Measurements from ENCODE around the gene B4GALNT4.
"Not testable (repeated sequence)": the region's sequence is repeated elsewhere in the genome, so short reads cannot be mapped to it uniquely, and the experiment has no call there.

B4GALNT4 gene

DNA sequence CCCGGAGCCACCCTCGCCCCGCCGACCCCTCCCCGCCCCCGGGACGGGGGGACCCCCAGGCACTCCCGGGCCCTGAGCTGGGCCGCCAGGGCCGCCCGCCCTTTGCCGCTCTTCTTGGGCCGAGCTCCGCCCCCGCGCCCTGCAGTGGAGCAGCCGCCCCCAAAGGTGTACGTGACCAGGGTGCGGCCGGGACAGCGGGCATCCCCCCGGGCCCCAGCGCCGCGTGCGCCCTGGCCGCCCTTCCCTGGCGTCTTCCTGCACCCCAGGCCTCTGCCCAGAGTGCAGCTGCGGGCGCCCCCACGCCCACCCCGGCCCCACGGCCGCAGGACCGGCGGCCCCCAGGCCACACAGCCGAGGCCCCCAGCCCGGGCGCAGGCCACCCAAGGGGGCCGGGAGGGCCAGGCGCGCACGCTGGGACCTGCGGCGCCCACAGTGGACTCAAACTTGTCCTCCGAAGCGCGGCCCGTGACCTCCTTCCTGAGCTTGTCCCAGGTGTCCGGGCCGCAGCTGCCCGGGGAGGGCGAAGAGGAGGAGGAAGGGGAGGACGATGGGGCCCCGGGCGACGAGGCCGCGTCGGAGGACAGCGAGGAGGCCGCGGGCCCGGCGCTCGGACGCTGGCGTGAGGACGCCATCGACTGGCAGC lies 7.4 kb downstream of the B4GALNT4 start:
- DNase-seq, result no peak

GRCh38 chr11:377174-377865 lies 8.0 kb downstream of the B4GALNT4 start:
- DNase-seq, result no peak

- no peak for DNase-seq
Measured at GRCh38 chr11:377883-378500, 8.7 kb downstream of the B4GALNT4 start.

GRCh38 chr11:379205-380094 lies 10.2 kb downstream of the B4GALNT4 start:
- DNase-seq, result no peak

GRCh38 chr11:380095-380480 lies 10.8 kb downstream of the B4GALNT4 start:
- no peak for DNase-seq

DNA sequence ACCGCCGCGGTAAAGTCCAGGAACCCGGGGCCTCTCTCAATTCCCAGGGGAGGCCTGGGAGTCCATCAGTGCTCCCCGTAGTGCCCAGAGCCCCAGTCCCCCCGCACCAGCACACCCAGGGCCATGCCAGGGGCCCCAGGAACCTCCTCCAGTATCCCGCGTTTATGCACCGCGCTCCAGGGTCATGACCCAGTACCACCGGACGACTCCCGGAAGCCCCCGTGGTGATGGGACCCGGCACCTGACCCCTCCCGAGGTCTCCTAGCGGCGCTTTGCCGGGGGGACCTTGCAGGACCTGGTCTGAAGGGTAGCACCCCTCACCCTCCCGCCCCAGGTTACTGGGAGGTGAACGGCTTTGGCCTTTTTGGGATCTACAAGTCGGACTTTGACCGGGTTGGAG lies 11.2 kb downstream of the B4GALNT4 start:
- no peak for DNase-seq

DNA sequence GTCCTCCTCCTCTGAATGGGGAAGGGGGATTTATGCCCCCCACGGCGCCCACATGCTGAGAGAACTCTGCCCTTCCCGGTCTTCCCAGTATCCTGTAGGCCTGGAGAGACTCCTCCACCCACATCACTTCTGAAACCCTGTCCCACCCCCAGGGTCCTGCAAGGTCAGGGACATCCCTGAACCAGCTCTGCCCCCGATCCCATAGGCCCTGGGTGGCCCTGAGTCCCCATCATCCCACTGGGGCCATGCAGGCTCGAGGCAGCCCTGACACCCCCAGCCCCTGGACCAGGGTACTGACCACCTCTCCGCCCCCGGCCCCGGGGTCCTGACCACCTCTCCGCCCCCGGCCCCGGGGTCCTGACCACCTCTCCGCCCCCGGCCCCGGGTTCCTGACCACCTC lies 11.7 kb downstream of the B4GALNT4 start:
- no peak for DNase-seq

- no peak for DNase-seq
Measured at GRCh38 chr11:381501-382072, 12.3 kb downstream of the B4GALNT4 start.

- no peak for DNase-seq
Measured at GRCh38 chr11:382081-382629, 12.9 kb downstream of the B4GALNT4 start.

- DNase-seq, result no peak
Measured at GRCh38 chr11:383431-383830, 14.1 kb downstream of the B4GALNT4 start.

DNA sequence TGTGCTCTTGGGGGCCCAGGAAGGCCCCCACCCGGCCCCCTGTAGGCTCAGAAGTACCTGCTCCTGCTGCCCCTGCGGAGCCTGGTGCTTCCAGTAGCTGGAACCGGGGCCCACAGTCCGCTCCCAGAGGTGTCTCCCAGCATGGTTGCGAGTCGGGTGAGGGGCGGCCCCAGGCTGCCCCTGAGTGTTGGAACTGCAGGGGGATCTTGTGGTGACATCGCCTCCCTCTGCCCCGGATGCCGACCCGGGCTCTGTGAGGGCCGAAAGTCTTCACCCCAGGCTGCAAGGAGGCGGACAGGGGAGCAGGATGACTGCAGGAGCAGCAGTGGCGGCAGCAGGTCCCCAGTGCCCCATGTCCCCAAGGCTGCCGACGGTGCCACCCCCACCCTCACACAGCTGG lies 15.2 kb downstream of the B4GALNT4 start:
- no peak for DNase-seq

DNA sequence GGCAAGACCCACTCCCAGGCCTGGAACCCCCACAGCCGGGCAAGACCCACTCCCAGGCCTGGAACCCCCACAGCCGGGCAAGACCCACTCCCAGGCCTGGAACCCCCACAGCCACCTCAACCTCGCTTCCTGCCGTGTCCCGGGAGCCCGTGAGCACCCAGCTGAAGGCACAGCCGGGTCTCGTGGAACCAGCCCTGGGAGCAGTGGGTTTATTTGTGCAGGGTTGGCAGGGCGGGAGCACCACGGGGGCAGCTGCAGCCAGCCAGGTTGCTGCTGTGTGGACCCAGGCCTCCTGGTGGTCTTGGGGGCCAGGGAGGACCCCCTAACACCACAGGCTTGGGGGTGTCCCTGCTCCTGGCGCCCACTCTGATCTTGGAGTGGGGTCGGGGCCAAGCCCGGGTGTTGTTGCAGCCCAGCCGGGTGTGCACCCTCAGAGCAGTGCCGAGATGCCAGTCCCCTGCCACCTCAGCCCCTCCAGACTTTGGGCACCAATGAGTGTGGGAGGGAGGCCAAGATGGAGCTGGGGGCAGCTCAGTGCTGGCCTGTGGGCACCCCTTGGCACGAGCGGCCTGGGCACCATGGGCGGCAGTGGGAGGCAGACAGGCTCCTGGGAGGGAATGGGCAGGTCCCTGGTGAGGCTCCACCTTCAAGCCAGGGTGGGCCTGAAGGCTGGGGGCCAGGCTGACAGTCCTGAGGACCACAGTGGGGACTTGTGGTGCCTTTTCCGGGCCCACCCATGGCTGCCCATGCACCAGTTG lies 16.5 kb downstream of the B4GALNT4 start:
- DNase-seq, result no peak

DNA sequence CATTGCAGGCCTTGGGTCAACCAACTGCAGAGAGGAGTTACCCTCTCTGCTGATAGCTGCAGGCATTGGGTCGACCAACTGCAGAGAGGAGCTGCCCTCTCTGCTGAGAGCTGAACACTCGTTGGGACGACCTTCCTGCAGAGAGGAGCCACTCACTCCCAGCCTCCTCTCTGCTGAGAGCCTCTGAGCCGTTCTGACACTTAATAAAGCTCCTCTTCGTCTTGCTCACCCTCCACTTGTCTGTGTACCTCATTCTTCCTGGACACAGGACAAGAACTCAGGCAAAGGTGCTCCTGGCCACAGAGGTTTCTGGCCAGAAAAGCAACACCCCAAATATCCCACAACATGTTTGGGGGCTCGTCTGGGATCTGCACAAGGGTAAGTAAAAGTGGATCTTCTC lies 17.2 kb downstream of the B4GALNT4 start:
- DNase-seq, result no peak

DNA sequence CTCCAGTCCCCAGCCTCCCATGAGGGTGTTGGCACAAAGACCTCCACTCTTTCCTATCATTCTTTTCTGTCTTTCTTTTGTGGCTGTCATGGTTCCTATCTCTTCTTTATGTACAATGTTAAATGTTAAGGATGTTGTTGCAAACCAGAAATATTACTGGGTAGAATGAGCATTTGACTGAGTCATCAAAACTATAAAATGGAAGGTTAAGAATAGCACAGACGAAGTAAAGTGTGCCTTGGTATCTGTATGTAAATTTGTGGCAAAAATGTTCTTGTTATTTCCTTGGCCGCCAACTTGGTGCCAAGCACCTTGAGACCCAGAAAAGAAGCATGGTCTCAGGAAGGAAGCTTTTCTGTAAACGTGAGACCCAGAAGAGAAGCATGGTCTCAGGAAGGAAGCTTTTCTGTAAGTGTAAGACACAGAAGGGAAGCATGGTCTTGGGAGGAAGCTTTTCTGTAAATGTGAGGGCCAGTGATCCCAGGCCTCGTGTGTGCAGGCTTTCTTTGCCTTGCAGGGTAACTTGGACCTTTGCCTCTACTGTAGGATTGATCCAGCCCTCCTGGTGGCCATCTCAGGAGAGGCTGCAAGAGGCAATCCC lies 18.0 kb downstream of the B4GALNT4 start:
- no peak for DNase-seq

GRCh38 chr11:389369-389768 lies 20.1 kb downstream of the B4GALNT4 start:
- DNase-seq, result not testable (repeated sequence)

DNA sequence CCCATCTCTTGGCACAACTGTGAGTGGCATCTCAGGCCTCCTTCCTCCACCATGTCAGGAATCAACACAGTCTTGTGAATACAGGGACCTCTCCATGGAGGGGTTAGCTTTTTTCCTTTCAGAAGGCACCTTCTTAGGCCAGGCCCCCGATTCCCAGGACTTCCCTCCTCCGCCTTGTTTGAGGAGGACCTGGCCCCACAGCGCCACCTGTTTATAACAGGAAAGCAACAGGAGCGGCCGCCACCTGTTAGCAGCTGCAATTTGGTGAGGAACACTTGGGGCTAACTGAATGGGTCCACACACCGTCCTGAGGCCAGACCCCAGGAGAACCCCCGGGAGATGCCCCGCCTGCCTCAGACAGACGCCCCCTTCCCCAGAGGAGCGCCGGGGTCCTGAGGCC lies 20.9 kb downstream of the B4GALNT4 start:
- DNase-seq, result no peak

DNA sequence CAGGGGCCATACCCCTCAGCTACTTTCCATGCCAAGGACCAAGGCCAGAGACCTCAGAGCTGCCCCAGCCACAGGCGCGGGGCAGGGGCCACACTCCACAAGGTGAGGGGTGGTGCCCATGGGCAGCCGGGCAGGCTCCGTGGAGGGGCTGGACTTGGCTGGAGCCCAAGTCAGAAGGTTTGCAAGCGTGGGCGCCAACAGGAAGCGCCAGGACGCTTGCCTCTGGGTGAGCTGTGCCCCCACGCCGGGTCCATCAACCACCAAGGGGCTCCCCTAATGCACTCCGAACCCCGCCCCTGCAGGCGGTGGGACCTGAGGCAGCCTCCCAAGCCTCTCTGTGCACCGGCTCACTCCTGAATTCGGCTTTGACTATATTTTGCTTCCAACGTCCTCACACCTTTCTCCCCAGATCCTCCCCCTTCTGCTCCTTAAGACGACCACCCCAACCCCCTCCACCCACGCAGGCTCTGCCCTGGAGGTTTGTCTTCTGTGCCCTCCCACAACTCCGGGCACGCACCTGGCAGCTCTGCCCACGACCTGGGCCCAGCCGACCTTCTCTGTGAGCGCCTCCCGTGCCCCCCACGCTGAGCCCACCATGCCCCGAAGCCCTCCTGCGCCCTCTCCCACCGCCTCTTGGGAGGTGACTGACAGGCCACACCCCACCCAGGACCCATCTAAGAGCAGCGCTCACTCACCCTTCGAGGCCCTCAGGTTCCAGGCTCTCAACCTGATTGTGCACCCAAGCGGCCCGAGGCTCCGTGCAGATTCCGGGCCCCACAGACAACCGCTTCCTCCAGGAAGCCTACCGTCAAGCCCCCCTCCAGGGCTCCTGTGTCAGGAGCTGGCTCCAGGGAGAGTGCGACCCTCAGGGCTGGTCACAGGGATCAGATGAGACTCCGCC lies 22.1 kb downstream of the B4GALNT4 start:
- DNase-seq, result no peak

GRCh38 chr11:392102-392777 lies 22.9 kb downstream of the B4GALNT4 start:
- DNase-seq, result no peak

DNA sequence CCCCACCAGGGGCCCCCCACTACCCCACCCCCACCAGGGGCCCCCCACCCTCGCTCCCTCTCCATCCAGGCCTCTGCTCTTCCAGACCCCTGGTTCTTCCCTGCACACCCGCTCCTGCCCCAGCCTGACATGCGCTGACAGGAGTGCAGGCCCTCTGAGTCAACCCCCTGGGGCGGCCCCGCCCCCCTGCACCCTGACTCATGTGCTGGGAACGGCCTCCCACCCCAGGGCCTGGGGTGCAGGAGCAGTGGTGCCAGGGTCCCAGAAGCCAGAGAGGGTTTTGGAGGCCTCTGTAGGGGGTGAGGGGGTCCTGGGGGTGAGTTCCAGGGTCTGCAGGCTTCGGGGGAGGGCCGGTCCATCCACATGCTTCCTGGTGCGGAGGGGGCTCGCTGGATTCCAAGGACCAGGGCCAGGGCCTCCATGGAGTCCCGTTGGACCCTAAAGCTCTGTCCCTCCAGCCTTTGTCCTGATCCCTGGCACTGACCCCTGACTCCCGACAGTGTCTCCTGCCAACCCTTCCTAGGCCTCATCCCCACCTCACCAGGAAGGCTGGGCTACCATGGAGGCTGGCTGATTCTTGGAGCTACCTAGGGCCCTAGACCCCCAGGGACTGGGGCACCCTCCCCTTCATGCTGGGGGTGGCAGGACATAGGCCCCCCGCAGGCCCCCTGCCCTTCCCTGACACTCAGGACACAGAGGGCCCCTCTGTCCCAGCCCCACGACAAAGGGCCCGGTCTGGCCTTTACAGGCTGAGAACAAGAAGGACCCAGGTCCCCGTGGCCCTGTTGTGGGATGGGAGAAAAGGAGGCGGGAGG lies 24.1 kb downstream of the B4GALNT4 start:
- no peak for DNase-seq

Data from NCI-H1092 treated with DMSO at 0.1 percent for 48 hours (cell line).